Thyroid gland (tissue), 4 donors: Measurements from ENCODE around the gene HRH1. TPM values are rescaled to one million over a fixed set of nuclear protein-coding genes. Genes with fewer than 3 reads are reported as not detected.
"Not testable (repeated sequence)": the region's sequence is repeated elsewhere in the genome, so short reads cannot be mapped to it uniquely, and the experiment has no call there.

Source experiments
- DNase-seq, 2 donors: peaks; one replicate each; pipeline ENCODE4 v3.0.0-alpha.2; 2019
- H3K27ac ChIP-seq, 3 donors: fragments of 200-600 bp; sonication (generic); 1 replicate in 2 of 3; 2 replicates in 1 of 3; pipeline ENCODE4 v1.5.1; 2016 to 2019; ENCODE audit warnings: mild to moderate bottlenecking in 1 of 3, moderate library complexity in 1 of 3
- H3K27me3 ChIP-seq: fragments of 200-600 bp; sonication (generic); one replicate; pipeline ENCODE4 v1.5.1; 2019
- H3K36me3 ChIP-seq, 2 donors: fragments of 200-600 bp; sonication (generic); one replicate each; pipeline ENCODE4 v1.5.1; 2016 to 2019
- H3K4me1 ChIP-seq, 2 donors: fragments of 200-600 bp; sonication (generic); one replicate each; pipeline ENCODE4 v1.5.1; 2017 to 2019
- H3K4me3 ChIP-seq, 3 donors: fragments of 200-600 bp; sonication (generic); replicated peaks in 1 of 3; 1 replicate in 2 of 3; 2 replicates in 1 of 3; pipeline ENCODE4 v1.5.1; 2016; ENCODE audit warnings: mild to moderate bottlenecking in 1 of 3
- H3K9me3 ChIP-seq: fragments of 200-600 bp; sonication (generic); one replicate; pipeline ENCODE4 v1.5.1; 2017
- CTCF ChIP-seq, 6 experiments: fragments of 200-600 bp in 3 of 6; fragments of 450-650 bp in 3 of 6; sonication (generic) in 3 of 6; IDR thresholded peaks; one replicate each; pipeline ENCODE4 v1.5.1; 2016 to 2019; ENCODE audit warnings: antibody characterized with exemption in 6 of 6, mild to moderate bottlenecking in 2 of 6, inconsistent platforms in 1 of 6, moderate library complexity in 1 of 6
- POLR2A ChIP-seq, 2 donors: fragments of 450-650 bp; IDR thresholded peaks; one replicate each; pipeline ENCODE4 v1.6.1; 2017; ENCODE audit warnings: antibody characterized with exemption in 2 of 2, mild to moderate bottlenecking in 2 of 2, moderate library complexity in 1 of 2
- WGBS, 2 donors: methylation state at CpG; one replicate each; pipeline ENCODE4 v1.1.5; 2017; 5-methylcytosine and 5-hydroxymethylcytosine counted together
- intact Hi-C: fragments of 100-400 bp; cut with DNase I; formaldehyde crosslinking; loops from one replicate; pipeline ENCODE4 v1.15.1; 2023
- total RNA-seq, 4 donors: library from RNA; depleted of rRNA; stranded (reverse); fragments of >200 nt; gene quantifications; one replicate each; pipeline ENCODE4 v1.2.3, GENCODE V29; 2016

The HRH1 gene
- total RNA-seq, 4 donors from 2014 or later = 1.9 to 2.6 (median 2.4) TPM; not detected in 1

- TF ChIP-seq POLR2A (IDR thresholded peaks at IDR 0.05) (no peak), CTCF (IDR thresholded peaks at IDR 0.05) (no peak)
- Histone ChIP-seq H3K27me3 (no peaks in the 10 kb centered on the region), H3K4me1 (no peaks in the 10 kb centered on the region), H3K36me3 (no peaks in the 10 kb centered on the region), H3K9me3 (no peaks in the 10 kb centered on the region), H3K27ac (no peak overlapping the region), H3K4me3 (no peak overlapping the region)
- intact Hi-C loops = no loop called here
- DNase-seq = no peak
- 84 to 92% methylated on average over 7 of the region's 7 CpGs for WGBS, 2 donors
Measured at GRCh38 chr3:11130385-11130784, 23.9 kb upstream of the HRH1 start.

GRCh38 chr3:11131371-11131770 is 22.9 kb upstream of the HRH1 start:
- no peak overlapping the region for H3K4me3 ChIP-seq
- H3K27ac ChIP-seq = no peak overlapping the region
- no peaks in the 10 kb centered on the region for H3K9me3 ChIP-seq
- H3K27me3 ChIP-seq = no peaks in the 10 kb centered on the region
- no peaks in the 10 kb centered on the region for H3K36me3 ChIP-seq
- intact Hi-C loops = no loop called here
- TF ChIP-seq CTCF (IDR thresholded peaks at IDR 0.05) (no peak), POLR2A (IDR thresholded peaks at IDR 0.05) (no peak)
- DNase-seq = no peak
- WGBS, 2 donors = 61 to 70% methylated on average over 5 of the region's 5 CpGs
- no peaks in the 10 kb centered on the region for H3K4me1 ChIP-seq

DNA sequence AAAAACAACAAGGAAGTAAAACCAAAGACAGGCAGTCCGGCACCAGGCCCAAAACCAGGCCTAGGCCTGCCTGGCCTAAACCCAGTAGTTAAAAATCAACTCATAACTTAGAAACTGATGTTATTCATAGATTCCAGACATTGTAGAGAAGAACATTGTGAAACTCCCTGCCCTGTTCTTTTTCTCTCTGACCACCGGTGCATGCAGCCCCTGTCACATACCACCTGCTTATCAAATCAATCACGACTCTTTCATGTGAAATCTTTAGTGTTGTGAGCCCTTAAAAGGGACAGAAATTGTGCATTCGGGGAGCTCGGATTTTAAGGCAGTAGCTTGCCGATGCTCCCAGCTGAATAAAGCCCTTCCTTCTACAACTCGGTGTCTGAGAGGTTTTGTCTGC is 22.4 kb upstream of the HRH1 start:
- DNase-seq, intact Hi-C loops, H3K4me3 ChIP-seq, H3K27ac ChIP-seq, H3K4me1 ChIP-seq, H3K27me3 ChIP-seq, H3K9me3 ChIP-seq, H3K36me3 ChIP-seq: not testable (repeated sequence)
- WGBS, 2 donors = 85 to 86% methylated on average over 7 of the region's 7 CpGs

- TF ChIP-seq CTCF (IDR thresholded peaks at IDR 0.05) (no peak), POLR2A (IDR thresholded peaks at IDR 0.05) (no peak)
- Histone ChIP-seq H3K4me1 (no peaks in the 10 kb centered on the region), H3K27ac (no peak overlapping the region), H3K36me3 (no peaks in the 10 kb centered on the region), H3K4me3 (no peak overlapping the region), H3K9me3 (no peaks in the 10 kb centered on the region), H3K27me3 (no peaks in the 10 kb centered on the region)
- WGBS, 2 donors = 64 to 70% methylated on average over 4 of the region's 4 CpGs
- DNase-seq = no peak
- intact Hi-C loops = no loop called here
Measured at GRCh38 chr3:11132861-11133260, 21.4 kb upstream of the HRH1 start.

- H3K27ac ChIP-seq = no peak overlapping the region
- no peaks in the 10 kb centered on the region for H3K9me3 ChIP-seq
- DNase-seq = no peak
- H3K4me1 ChIP-seq = no peaks in the 10 kb centered on the region
- H3K36me3 ChIP-seq = no peaks in the 10 kb centered on the region
- H3K4me3 ChIP-seq = no peak overlapping the region
- TF ChIP-seq POLR2A (IDR thresholded peaks at IDR 0.05) (no peak), CTCF (IDR thresholded peaks at IDR 0.05) (no peak)
- no peaks in the 10 kb centered on the region for H3K27me3 ChIP-seq
- intact Hi-C loops = no loop called here
- WGBS, 2 donors = 50 to 64% methylated on average over 2 of the region's 2 CpGs
Measured at GRCh38 chr3:11134794-11135193, 19.5 kb upstream of the HRH1 start.

GRCh38 chr3:11136116-11136515 is 18.2 kb upstream of the HRH1 start:
- TF ChIP-seq CTCF (IDR thresholded peaks at IDR 0.05) = no peak
- 70 to 83% methylated on average over 2 to 3 of the region's 3 CpGs for WGBS, 2 donors
- intact Hi-C loops = no loop called here
- no peaks in the 10 kb centered on the region for H3K36me3 ChIP-seq
- no peaks in the 10 kb centered on the region for H3K27me3 ChIP-seq
- peak overlapping the region in 1 of 3 donors; percentile 10 for H3K27ac ChIP-seq
- no peak for DNase-seq
- H3K9me3 ChIP-seq = no peaks in the 10 kb centered on the region
- no peaks in the 10 kb centered on the region for H3K4me1 ChIP-seq
- no peak overlapping the region for H3K4me3 ChIP-seq
